Nephron progenitor cell (in vitro differentiated cells): ENCODE data around the gene PTPRCAP.

Source experiments
- DNase-seq: peaks from one replicate; pipeline ENCODE4 v3.0.0; 2021
- H3K27ac Mint-ChIP-seq: 2 replicates; pipeline ENCODE4 v1.8.0; 2021; ENCODE audit warnings: mild to moderate bottlenecking, moderate library complexity, mixed read lengths
- H3K27me3 Mint-ChIP-seq: 2 replicates; pipeline ENCODE4 v1.8.0; 2021; ENCODE audit warnings: mild to moderate bottlenecking, low read depth, mixed read lengths; ENCODE audit not compliant: poor library complexity
- H3K36me3 Mint-ChIP-seq: 2 replicates; pipeline ENCODE4 v1.8.0; 2021; ENCODE audit warnings: low read depth, mixed read lengths
- H3K4me1 Mint-ChIP-seq: 2 replicates; pipeline ENCODE4 v1.8.0; 2021; ENCODE audit warnings: mixed read lengths
- H3K4me3 Mint-ChIP-seq: 2 replicates; pipeline ENCODE4 v1.8.0; 2021; ENCODE audit warnings: mild to moderate bottlenecking, moderate library complexity, mixed read lengths
- H3K9me3 Mint-ChIP-seq: 2 replicates; pipeline ENCODE4 v1.8.0; 2021; ENCODE audit warnings: mild to moderate bottlenecking, moderate library complexity, mixed read lengths
- CTCF ChIP-seq: fragments of 200-600 bp; sonication (generic); IDR thresholded peaks from 2 replicates; pipeline ENCODE4 v1.5.0; 2021; ENCODE audit warnings: antibody characterized with exemption

Gene PTPRCAP

GRCh38 chr11:67387069-67387468, 50.4 kb downstream of the PTPRCAP start:
- Mint-ChIP-seq H3K27ac (no peak overlapping the region), H3K36me3 (no peaks in the 10 kb centered on the region), H3K9me3 (no peaks in the 10 kb centered on the region), H3K4me1 (peaks cover 39% of the 10 kb centered on the region), H3K4me3 (no peak overlapping the region), H3K27me3 (peaks cover 23% of the 10 kb centered on the region)
- no peak for TF ChIP-seq CTCF
- DNase-seq: no peak
